GM18858 (cell line): ENCODE data around the gene C1orf115.
"Not testable (repeated sequence)": the region's sequence is repeated elsewhere in the genome, so short reads cannot be mapped to it uniquely, and the experiment has no call there.

ENCODE experiments used
- ATAC-seq: cut with Tn5 transposase; IDR thresholded peaks from one replicate; pipeline ENCODE4 v1.9.1; 2021; ENCODE audit not compliant: unreplicated experiment

C1orf115 gene

DNA sequence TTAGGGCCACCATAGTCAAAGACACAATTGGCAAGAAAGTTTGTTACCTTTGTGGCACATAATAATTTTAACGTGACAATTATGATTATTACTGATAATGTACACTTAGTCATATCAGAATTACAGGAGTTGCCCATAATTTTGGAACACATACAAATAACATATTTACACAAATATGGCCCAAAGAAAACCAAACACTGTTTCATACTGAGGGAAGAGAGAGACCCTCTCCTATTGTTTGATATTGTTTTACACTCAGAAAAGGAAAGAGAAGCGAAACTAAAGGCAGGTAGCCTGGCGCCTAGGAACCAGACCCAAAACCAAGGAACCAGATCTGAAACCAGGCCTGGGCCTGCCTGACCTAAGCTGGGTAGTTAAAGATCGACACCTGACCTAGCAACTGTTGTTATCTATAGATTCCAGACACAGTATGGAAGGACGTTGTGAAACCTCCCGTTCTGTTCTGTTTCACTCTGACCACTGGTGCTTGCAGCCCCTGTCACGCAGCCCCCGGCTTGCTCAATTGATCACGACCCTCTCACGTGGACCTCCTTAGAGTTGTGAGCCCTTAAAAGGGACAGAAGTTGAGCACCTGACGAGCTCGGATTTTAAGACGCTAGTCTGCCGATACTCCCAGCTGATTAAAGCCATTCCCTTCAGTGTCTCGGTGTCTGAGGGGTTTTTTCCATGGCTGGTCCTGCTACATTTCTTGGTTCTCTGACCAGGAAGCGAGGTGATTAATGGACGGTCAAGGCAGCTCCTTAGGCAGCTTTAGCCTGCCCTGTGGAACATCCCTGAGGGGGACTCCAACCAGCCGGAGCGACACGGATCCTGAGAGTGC lies 27.9 kb downstream of the C1orf115 start:
- ATAC-seq = no peak

- ATAC-seq = not testable (repeated sequence)
Measured at GRCh38 chr1:220721266-220721665, 31.1 kb downstream of the C1orf115 start.

DNA sequence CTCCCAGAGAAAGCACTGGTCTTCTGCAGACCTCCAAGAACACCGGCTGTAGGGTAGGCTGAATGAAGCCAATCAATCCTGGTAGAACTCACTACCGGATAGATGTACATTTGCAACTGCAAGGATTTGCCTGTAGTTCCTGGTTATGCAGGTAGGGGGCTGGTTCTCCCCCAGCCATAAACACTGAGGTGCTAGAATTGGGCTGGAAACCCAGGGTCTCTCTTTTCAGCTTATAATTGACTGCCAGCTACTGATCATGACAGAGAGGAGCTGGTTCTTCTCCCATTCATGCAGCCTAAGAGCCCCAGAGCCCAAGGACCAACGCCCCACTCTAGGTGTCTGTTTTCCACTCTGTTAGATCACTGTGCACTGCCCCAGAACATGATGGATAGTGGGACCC lies 36.5 kb downstream of the C1orf115 start:
- ATAC-seq = no peak

DNA sequence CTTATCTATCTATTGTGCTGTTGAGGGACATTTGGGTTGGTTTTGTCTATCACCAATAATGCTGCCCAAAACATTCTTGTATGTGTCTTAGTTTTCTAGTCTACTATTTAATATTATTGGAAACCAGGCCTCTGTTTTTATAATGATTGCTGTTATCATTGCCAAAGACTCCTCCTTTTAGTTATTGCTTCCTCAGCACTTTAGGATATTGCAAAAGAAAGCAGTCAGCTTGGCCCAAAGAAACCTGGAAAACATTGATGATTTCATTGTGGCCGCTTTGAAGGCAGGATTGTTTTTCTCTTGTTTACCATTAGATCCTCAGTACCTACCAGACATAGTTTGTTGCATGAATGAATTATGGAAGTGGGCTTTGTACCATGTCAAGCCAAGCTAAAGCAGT lies 37.4 kb downstream of the C1orf115 start:
- no peak for ATAC-seq

GRCh38 chr1:220730486-220730885 lies 40.3 kb downstream of the C1orf115 start:
- ATAC-seq = no peak

- ATAC-seq = no peak
Measured at GRCh38 chr1:220732137-220732536, 42.0 kb downstream of the C1orf115 start.

DNA sequence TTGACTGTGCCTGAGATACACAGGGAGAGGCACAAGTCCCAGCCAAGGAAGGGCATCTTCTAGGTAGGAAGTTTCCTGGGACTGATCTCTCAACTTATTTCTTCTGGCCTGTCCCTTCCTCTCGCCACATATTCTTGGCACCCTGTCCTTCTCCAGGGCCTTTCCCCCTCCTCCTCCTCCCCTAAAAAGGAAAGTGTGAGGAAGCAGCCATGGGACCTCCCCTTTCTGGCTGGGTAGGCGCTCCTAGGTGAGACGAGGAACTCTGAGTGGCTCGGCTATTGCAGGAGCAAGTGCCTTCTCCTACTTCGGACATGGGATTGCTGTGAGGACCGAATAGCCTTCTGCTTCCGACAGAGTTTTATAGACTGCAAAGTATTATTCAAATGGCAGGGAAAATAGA lies 42.5 kb downstream of the C1orf115 start:
- ATAC-seq = no peak

DNA sequence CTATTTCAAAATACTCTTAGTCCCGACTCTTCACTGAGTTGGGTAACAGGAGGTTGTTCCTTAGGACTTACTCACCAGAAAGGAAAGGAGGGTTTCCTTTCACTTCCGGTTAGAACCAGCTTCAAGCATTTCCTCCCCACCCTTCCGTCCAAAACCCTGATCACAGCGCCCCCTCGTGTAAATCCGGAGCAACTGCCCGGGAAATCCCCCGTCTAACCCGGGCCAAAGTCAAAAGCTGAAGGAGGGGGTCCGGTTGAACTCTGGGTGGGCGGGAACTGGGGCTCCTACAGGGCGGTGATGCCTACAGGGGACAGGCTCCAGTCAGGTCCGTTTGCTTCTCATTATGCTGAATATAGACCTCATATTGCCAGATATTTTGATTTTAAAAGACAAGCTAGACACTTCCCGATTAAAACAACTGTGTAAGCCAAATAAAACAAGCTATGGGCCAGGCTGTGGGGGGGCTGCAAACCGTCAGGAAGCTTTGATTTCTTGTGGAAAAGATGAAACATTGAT lies 43.0 kb downstream of the C1orf115 start:
- peak; percentile 84 for ATAC-seq

- ATAC-seq = no peak
Measured at GRCh38 chr1:220734571-220735326, 44.6 kb downstream of the C1orf115 start.

- ATAC-seq = not testable (repeated sequence)
Measured at GRCh38 chr1:220736283-220736682, 46.1 kb downstream of the C1orf115 start.

- no peak for ATAC-seq
Measured at GRCh38 chr1:220741349-220741748, 51.2 kb downstream of the C1orf115 start.

DNA sequence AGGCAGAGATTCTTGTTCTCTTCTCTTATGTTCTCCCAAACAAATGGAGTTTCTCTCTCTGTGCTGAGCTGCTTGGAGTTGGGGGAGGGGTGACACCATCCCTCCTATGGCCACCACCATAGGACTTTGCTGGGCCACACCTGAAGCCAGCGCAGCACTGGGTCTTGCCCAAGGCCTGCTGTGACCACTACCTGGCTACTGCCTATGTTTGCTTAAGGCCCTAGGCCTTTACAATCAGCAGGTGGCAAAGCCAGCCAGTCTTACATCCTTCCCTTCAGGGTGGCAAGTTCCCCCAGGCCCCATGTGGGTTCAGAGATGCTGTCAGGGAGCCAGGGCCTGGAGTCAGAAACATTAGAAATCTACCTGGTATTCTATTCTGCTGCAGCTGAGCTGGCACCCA lies 51.7 kb downstream of the C1orf115 start:
- ATAC-seq = no peak

GRCh38 chr1:220742520-220742919 lies 52.4 kb downstream of the C1orf115 start:
- no peak for ATAC-seq

- ATAC-seq = no peak
Measured at GRCh38 chr1:220746851-220747250, 56.7 kb downstream of the C1orf115 start.

DNA sequence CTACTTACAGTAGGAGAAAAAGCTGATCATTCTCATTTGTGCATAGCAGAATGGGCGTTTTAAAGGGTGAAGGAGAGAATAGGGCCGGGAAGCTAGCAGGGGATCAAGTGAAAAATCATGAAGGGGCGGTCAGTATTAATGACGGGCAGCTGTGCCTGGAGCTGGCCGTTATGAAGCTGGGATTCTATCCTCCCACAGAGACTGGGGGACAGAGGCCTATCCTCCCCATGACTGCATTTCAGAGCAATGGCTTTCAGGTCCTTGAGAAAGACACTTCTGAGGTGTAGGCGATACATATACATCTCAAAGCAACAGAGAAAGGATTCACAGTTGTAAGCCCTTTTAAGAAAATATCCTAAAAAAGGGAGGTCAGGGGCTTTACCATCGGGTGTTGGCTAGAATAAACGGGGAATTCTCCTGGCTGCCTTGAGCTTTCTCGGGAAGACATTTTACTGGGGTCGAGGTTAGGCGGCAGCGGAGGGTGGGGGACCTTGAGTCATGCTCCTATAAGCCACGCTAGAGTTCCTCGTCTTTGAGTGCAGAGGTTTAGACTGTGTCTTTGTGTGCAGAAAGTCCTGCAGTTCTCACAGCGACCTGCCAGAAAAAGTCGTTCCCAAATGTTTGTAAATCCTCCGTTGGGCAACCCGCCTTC lies 57.4 kb downstream of the C1orf115 start:
- ATAC-seq = no peak

DNA sequence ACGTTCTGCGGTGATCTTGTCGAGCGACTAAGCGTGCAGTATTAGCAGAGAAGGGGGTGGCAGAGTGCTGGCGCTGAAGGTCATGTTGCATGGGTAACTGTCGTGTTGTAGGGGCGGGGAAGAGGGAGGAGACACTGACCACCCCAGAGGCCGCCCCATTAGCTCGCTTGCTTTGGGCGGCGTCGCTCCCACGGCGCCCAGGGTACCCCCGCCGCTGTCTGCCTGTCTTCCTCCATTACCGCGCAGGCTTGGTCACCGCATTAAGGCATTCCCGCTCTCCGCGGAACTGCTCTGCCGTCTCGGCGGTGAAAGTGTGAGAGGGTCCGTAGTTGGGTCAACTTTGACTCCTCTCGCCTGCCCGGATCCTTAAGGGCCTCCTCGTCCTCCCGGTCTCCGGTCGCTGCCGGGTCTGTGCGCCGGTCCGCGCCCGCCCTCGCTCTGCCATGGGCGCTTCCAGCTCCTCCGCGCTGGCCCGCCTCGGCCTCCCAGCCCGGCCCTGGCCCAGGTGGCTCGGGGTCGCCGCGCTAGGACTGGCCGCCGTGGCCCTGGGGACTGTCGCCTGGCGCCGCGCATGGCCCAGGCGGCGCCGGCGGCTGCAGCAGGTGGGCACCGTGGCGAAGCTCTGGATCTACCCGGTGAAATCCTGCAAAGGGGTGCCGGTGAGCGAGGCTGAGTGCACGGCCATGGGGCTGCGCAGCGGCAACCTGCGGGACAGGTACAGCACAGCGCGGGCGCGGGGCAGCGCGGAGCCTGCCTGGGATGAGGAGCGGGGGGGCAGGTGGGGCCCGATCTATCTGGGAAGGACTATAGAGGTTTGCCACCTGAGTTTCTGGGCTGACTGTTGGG lies 58.1 kb downstream of the C1orf115 start, which contains the start of gene MTARC2:
Gene MTARC2 (plus strand): TSS at position 234 of the 846 bp plus-strand sequence. CDS start 210 bp downstream, at position 444.
- ATAC-seq = peak; percentile 86
